ENCODE results near the gene ADAMTS17.

The ADAMTS17 gene

DNA sequence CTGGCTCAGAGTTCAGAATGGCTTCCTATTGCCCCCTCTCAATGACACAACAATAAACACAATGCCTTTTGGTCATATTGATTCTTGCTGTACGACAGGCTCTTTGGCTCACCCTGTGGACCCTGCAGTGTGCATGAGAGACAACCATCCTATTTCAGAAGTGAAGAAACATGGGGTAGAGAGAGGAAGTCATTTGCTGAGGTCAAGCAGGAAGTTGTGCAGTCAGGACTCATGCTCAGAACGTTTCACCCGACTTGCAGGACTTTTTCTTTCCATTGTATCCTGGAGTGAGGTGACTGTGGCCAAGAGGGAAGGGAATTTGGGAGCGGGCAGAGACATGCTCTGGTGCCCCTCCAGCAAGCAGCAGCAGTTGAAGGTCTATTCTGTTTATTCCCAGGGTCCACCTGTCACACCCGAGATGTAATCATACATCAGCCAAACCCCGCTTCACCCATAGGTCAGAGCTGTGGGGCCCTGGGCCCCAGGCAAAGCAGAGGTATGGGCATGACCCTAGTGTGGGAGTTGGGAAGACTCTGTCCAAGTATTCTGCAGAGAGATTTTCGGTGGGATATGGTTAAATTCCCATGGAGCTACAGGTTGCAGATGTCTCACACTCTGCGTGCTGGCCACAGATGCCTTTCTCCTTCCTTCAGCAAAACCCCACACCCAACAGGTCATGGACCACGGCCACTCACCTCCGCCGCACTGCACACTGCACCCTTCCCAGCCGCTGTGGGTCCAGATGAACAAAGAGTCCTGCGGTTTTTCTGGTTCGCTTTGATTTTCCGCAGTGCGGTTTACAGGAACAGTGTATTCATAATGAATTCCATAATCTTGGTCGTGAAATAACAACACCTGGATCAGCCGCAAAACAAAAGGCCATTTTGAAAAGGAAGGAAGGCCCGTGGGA lies 290.6 kb downstream of the ADAMTS17 start:
- Histone ChIP-seq H3K4me3 (ENCODE audit: low read length) (no peak overlapping the region), H3K4me1 (ENCODE audit: control insufficient read depth, insufficient read depth, low read length) (no peaks in the 10 kb centered on the region), H3K9ac (ENCODE audit: low read depth, low read length) (no peak overlapping the region), H3K36me3 (ENCODE audit: insufficient read depth, low read length) (no peaks in the 10 kb centered on the region), H3K9me3 (replicated peaks; ENCODE audit: low read length) (no peaks in the 10 kb centered on the region), H3K27me3 (ENCODE audit: control insufficient read depth, insufficient read depth, low read length) (peaks cover 20% of the 10 kb centered on the region), H3K4me2 (ENCODE audit: low read length) (no peak overlapping the region)

DNA sequence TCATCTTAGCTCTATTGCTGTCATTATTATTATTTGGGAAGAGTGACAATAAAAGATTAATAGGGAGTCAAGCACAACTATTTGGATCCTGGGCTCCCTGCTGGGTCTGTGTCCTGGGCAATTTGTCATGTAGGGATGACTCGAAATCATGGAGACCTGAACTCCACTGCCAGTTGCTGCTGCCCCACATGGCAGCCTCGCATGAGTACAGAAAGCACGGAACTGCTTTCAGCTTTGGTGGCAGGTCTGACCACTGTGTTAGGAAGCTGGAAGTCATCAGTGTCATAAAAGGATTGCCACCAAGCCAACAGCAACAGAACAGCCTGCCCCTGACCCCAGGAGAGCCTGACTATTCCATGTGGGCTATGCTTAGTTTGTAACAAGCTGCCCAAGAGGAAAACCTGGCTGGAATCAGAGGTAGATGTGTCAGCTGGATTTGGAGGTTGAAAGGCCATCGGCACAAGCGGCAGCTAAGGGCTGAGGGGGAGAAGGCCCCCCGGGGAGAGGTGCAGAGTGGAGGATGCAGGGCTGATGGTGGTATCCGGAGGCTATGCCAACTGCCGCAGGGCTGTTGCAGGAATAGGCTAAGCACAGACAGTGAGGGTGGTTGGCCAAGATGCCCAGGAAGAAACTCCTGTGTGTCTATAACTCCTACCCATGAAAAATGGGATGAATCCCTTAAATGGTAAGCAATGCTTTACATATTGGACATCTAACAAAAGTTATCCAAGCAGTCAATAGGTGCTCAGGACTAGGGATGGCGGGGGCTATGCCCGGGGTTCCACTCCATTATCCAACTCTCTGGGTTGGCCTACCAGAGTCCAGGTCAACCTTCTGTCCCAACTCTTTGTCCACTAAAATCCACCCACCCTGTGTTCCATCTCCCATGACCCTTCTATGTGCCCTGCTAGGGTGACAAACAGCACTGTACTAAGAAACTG lies 291.6 kb downstream of the ADAMTS17 start:
- Histone ChIP-seq H3K4me3 (ENCODE audit: low read length) (no peak overlapping the region), H3K9ac (ENCODE audit: low read depth, low read length) (no peak overlapping the region), H3K4me2 (ENCODE audit: low read length) (no peak overlapping the region), H3K4me1 (ENCODE audit: control insufficient read depth, insufficient read depth, low read length) (no peaks in the 10 kb centered on the region), H3K36me3 (ENCODE audit: insufficient read depth, low read length) (no peaks in the 10 kb centered on the region), H3K27me3 (ENCODE audit: control insufficient read depth, insufficient read depth, low read length) (peaks cover 20% of the 10 kb centered on the region), H3K9me3 (replicated peaks; ENCODE audit: low read length) (no peaks in the 10 kb centered on the region)

DNA sequence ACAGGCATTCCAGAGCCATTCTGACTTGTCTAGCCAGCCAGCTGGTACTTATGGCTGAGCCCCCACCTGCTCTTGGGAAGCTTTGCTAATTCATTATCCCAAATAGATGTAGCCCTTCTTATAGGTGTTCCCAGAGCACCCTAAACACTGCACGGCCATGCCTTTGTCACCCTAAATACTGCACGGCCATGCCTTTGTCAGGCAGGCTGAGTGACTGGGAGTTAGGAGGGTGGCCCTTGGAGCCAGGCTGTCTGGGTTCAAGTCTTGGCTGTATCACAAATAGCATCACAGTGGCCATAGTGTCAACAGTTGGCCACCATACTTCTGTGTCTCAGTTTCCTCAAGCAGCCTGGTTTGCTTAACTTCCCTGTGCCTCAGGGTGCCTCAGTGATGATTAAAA lies 292.3 kb downstream of the ADAMTS17 start:
- H3K4me2 ChIP-seq (ENCODE audit: low read length), result no peak overlapping the region
- no peak overlapping the region for H3K4me3 ChIP-seq (ENCODE audit: low read length)
- H3K4me1 ChIP-seq (ENCODE audit: control insufficient read depth, insufficient read depth, low read length), result no peaks in the 10 kb centered on the region
- H3K27me3 ChIP-seq (ENCODE audit: control insufficient read depth, insufficient read depth, low read length), result peaks cover 20% of the 10 kb centered on the region
- H3K9me3 ChIP-seq (replicated peaks; ENCODE audit: low read length), result no peaks in the 10 kb centered on the region
- H3K36me3 ChIP-seq (ENCODE audit: insufficient read depth, low read length), result no peaks in the 10 kb centered on the region
- H3K9ac ChIP-seq (ENCODE audit: low read depth, low read length), result no peak overlapping the region

DNA sequence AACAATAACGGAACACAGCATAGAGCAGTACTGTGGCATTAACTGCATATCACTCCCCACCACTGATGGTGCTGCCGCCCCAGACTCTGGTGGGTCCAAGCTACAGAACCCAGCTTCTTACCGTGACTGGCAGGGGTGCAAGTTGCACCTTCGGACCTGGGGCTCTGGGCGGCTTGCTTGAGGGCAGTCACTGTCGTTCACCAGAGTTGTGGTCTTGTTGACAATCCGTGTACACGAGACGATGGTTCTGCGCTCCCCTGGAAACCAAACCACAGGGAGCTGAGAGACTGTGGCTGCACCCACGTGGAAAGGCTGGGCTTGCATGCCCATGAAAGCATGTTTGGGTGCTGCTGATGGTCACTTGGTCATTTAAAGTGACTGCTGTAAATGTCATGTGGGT lies 293.0 kb downstream of the ADAMTS17 start:
- Histone ChIP-seq H3K36me3 (ENCODE audit: insufficient read depth, low read length) (no peaks in the 10 kb centered on the region), H3K9ac (ENCODE audit: low read depth, low read length) (no peak overlapping the region), H3K4me1 (ENCODE audit: control insufficient read depth, insufficient read depth, low read length) (peaks cover 7% of the 10 kb centered on the region), H3K27me3 (ENCODE audit: control insufficient read depth, insufficient read depth, low read length) (peaks cover 20% of the 10 kb centered on the region), H3K4me3 (ENCODE audit: low read length) (no peak overlapping the region), H3K4me2 (ENCODE audit: low read length) (no peak overlapping the region), H3K9me3 (replicated peaks; ENCODE audit: low read length) (no peaks in the 10 kb centered on the region)

DNA sequence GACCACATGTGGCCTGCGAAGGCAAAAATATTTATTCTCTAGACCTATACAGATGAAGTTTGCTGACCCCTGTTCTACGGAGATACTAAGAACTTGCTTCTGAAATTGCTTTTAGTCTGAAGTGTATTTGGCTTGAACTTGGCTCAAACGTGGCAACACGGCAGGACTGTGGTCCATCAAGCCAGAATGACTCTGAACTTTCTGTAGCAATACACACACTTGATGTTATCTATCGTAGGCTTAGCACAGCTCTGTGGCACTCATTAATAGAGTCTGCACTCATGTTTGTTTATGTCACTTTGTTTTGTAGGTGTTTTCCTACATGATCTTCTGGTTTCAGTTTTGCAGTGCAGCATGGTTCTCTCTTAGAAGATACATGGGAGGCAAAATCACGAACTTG lies 298.1 kb downstream of the ADAMTS17 start:
- no peaks in the 10 kb centered on the region for H3K9me3 ChIP-seq (replicated peaks; ENCODE audit: low read length)
- H3K9ac ChIP-seq (ENCODE audit: low read depth, low read length), result peak overlapping the region; percentile 47
- H3K4me3 ChIP-seq (ENCODE audit: low read length), result peak overlapping the region; percentile 52
- peaks cover 40% of the 10 kb centered on the region for H3K4me1 ChIP-seq (ENCODE audit: control insufficient read depth, insufficient read depth, low read length)
- no peaks in the 10 kb centered on the region for H3K27me3 ChIP-seq (ENCODE audit: control insufficient read depth, insufficient read depth, low read length)
- H3K4me2 ChIP-seq (ENCODE audit: low read length), result peak overlapping the region; percentile 63
- no peaks in the 10 kb centered on the region for H3K36me3 ChIP-seq (ENCODE audit: insufficient read depth, low read length)

DNA sequence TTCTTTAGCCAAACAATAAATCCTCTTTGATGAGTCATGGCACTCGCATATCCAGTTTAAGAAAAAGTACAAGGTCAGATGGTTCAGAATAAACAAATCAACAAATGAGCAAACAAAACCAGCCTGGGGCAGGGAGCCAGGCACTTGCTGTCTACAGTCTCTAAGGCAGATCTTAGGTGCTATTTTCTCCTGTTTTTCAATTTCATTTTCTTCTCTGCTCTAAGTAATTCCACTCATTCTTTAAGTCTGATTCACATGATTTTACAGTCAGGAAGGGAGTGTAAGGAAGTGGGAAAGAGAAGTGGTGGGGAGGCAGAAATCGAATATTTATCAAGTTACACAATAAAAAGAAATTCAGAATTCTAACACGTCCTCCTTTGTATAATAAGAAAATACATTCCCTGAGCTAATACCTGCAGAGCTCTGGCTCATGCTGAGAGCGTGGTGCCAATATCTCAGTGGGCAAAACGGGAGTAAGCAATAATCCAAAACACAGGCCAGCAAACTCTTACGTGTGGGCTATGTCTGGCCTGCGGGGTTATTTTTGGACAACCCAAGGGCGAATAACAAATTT lies 298.6 kb downstream of the ADAMTS17 start:
- peak overlapping the region; percentile 52 for H3K4me3 ChIP-seq (ENCODE audit: low read length)
- H3K9me3 ChIP-seq (replicated peaks; ENCODE audit: low read length), result no peaks in the 10 kb centered on the region
- peak overlapping the region; percentile 47 for H3K9ac ChIP-seq (ENCODE audit: low read depth, low read length)

DNA sequence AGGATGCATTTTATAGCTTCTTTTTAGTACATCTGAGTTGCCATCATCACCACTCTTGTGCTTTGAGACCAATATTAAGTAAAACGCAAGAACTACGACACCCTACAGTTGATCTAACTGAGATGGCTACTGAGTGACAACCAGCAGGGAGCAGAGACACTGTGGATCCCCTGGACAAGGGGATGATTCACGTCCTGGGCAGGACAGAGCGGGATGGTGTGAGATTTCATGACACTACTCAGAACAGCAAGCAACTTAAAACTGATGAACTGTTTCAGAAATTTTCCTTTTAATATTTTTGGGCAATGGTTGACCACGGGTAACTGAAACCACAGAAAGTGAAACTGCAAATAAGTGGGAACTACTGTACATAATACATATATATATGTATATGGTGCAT lies 299.2 kb downstream of the ADAMTS17 start:
- Histone ChIP-seq H3K4me3 (ENCODE audit: low read length) (peak overlapping the region; percentile 52), H3K4me1 (ENCODE audit: control insufficient read depth, insufficient read depth, low read length) (peaks cover 40% of the 10 kb centered on the region), H3K9me3 (replicated peaks; ENCODE audit: low read length) (no peaks in the 10 kb centered on the region), H3K36me3 (ENCODE audit: insufficient read depth, low read length) (no peaks in the 10 kb centered on the region), H3K27me3 (ENCODE audit: control insufficient read depth, insufficient read depth, low read length) (no peaks in the 10 kb centered on the region), H3K4me2 (ENCODE audit: low read length) (peak overlapping the region; percentile 63), H3K9ac (ENCODE audit: low read depth, low read length) (peak overlapping the region; percentile 47)

More for the DNA sequence above, 298.6 kb downstream of the ADAMTS17 start:
- peak overlapping the region; percentile 63 for H3K4me2 ChIP-seq (ENCODE audit: low read length)
- peaks cover 40% of the 10 kb centered on the region for H3K4me1 ChIP-seq (ENCODE audit: control insufficient read depth, insufficient read depth, low read length)
- H3K27me3 ChIP-seq (ENCODE audit: control insufficient read depth, insufficient read depth, low read length), result no peaks in the 10 kb centered on the region
- no peaks in the 10 kb centered on the region for H3K36me3 ChIP-seq (ENCODE audit: insufficient read depth, low read length)

DNA sequence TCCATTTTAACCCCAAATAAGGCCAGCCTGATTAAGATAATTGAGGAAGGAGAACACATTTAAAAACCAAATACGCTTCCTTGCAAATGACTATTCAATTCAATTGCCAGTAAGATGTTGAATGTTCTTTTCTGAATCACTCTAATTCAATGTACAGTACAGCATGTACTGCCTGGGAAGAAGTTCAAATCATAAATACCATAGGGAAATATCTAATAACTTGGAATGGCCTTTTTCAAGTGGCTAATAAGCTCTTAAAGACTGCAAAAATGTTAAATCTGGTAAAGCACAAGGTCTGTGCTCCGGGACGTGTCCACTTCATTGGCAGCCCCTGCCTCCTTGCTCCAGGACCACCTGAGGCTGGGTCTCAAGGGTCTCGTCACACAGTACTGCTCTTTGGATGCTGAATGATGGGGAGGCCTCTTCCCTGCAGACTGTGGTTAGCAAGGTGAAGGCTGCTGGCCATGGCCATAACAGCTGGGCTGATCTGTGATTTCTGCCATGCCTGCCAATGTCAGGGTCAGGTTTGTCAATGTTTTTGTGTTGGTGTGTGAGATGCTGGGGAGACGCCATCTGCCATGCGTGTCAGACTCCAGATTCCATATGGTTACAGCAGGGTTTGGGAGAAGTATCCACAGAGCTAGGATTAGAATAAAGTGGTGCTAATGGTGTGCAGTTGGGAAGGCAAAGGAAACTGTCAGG lies 300.5 kb downstream of the ADAMTS17 start:
- Histone ChIP-seq H3K4me1 (ENCODE audit: control insufficient read depth, insufficient read depth, low read length) (peaks cover 40% of the 10 kb centered on the region), H3K27me3 (ENCODE audit: control insufficient read depth, insufficient read depth, low read length) (no peaks in the 10 kb centered on the region), H3K4me2 (ENCODE audit: low read length) (no peak overlapping the region), H3K9ac (ENCODE audit: low read depth, low read length) (no peak overlapping the region), H3K4me3 (ENCODE audit: low read length) (no peak overlapping the region), H3K36me3 (ENCODE audit: insufficient read depth, low read length) (no peaks in the 10 kb centered on the region), H3K9me3 (replicated peaks; ENCODE audit: low read length) (no peaks in the 10 kb centered on the region)

DNA sequence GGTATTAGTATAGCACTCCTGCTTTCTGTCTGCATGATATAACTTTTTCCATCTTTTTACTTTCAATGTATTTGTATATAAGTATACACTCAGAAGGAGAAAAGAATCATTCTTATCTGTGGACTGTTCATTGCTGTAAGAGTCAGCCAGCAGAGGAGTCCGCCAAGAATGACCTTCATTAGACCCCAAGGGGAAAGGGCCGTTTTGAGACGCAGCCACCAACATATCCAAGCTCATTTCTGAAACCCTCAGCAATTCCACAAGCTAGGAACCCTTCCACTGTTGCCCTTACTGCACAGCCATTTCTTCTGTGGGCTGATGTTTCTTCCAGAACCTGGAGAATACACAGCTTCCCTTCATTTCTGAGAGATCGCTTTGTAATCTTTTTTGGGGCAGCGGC lies 301.8 kb downstream of the ADAMTS17 start:
- no peaks in the 10 kb centered on the region for H3K36me3 ChIP-seq (ENCODE audit: insufficient read depth, low read length)

DNA sequence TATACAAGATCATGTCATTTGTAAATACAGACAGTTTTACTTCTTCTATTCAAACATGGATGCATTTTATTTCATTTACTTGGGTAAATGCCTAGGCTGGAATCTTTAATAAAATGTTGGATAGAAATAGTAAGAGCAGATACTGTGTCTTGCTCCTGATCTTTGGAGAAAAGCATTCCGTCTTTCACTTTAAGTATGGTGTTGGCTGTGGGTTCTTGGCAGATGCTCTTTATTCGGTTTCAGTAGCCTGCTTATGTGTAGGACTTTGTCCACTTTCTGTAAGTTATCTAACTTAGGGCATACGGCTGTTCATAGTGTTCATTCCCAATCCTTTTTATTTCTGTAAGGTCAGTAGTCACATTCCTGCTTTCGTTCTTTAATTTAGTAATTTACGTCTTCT lies 303.0 kb downstream of the ADAMTS17 start:
- no peak overlapping the region for H3K4me2 ChIP-seq (ENCODE audit: low read length)

More for the DNA sequence above, 301.8 kb downstream of the ADAMTS17 start:
- Histone ChIP-seq H3K9me3 (replicated peaks; ENCODE audit: low read length) (no peaks in the 10 kb centered on the region), H3K4me2 (ENCODE audit: low read length) (no peak overlapping the region), H3K4me1 (ENCODE audit: control insufficient read depth, insufficient read depth, low read length) (peaks cover 40% of the 10 kb centered on the region), H3K9ac (ENCODE audit: low read depth, low read length) (no peak overlapping the region), H3K27me3 (ENCODE audit: control insufficient read depth, insufficient read depth, low read length) (no peaks in the 10 kb centered on the region), H3K4me3 (ENCODE audit: low read length) (no peak overlapping the region)

DNA sequence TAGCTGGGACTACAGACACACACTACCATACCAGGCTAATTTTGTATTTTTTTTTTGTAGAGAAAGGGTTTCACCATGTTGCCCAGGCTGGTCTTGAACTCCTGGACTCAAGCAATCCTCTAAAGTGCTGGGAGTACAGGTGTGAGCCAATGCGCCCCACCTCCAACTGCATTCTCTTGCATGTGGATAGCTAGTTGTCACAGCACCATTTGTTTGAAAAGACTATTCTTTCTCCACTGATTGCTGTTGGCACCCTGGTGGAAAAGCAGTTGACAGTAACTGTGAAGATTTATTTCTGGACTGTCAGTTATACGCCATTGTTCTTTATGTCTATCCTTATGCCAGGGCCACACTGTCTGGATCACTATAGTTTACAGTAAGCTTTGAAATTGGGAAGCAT lies 303.9 kb downstream of the ADAMTS17 start:
- Histone ChIP-seq H3K4me3 (ENCODE audit: low read length) (no peak overlapping the region), H3K4me1 (ENCODE audit: control insufficient read depth, insufficient read depth, low read length) (peaks cover 34% of the 10 kb centered on the region), H3K9me3 (replicated peaks; ENCODE audit: low read length) (no peaks in the 10 kb centered on the region), H3K4me2 (ENCODE audit: low read length) (no peak overlapping the region), H3K27me3 (ENCODE audit: control insufficient read depth, insufficient read depth, low read length) (no peaks in the 10 kb centered on the region), H3K9ac (ENCODE audit: low read depth, low read length) (no peak overlapping the region), H3K36me3 (ENCODE audit: insufficient read depth, low read length) (no peaks in the 10 kb centered on the region)

More for the DNA sequence above, 303.0 kb downstream of the ADAMTS17 start:
- Histone ChIP-seq H3K9ac (ENCODE audit: low read depth, low read length) (no peak overlapping the region), H3K36me3 (ENCODE audit: insufficient read depth, low read length) (no peaks in the 10 kb centered on the region), H3K4me1 (ENCODE audit: control insufficient read depth, insufficient read depth, low read length) (peaks cover 34% of the 10 kb centered on the region), H3K9me3 (replicated peaks; ENCODE audit: low read length) (no peaks in the 10 kb centered on the region), H3K4me3 (ENCODE audit: low read length) (no peak overlapping the region), H3K27me3 (ENCODE audit: control insufficient read depth, insufficient read depth, low read length) (no peaks in the 10 kb centered on the region)

All from skeletal muscle satellite cell (primary cell).